ENCODE data around the gene GNAL.

GRCh38 chr18:11909061-11909455, 220.0 kb downstream of the GNAL start:
- TF ChIP-seq TOX (CRISPR knock-in tag; IDR thresholded peaks at IDR 0.05; ENCODE audit: borderline replicate concordance) = no peak
- TF ChIP-seq PATZ1 (CRISPR knock-in tag; IDR thresholded peaks at IDR 0.05; ENCODE audit: borderline replicate concordance) = no peak
- no peak for TF ChIP-seq BACH2 (CRISPR knock-in tag; IDR thresholded peaks at IDR 0.05; ENCODE audit: borderline replicate concordance)
- TF ChIP-seq OSR1 (CRISPR knock-in tag; IDR thresholded peaks at IDR 0.05) = no peak
- no peak for TF ChIP-seq SNAI2 (CRISPR knock-in tag; IDR thresholded peaks at IDR 0.05)
- TF ChIP-seq ARNTL (CRISPR knock-in tag; IDR thresholded peaks at IDR 0.05; ENCODE audit: borderline replicate concordance, low read depth) = no peak
- TF ChIP-seq GLIS3 (CRISPR knock-in tag; IDR thresholded peaks at IDR 0.05) = no peak
- TF ChIP-seq POU6F1 (CRISPR knock-in tag; IDR thresholded peaks at IDR 0.05; ENCODE audit: borderline replicate concordance, low read depth) = no peak
- TF ChIP-seq TSHZ2 (CRISPR knock-in tag; IDR thresholded peaks at IDR 0.05) = no peak
- no peak for TF ChIP-seq ZC3H10 (CRISPR knock-in tag; IDR thresholded peaks at IDR 0.05)
- TF ChIP-seq RARB (CRISPR knock-in tag; IDR thresholded peaks at IDR 0.05) = no peak
